ENCODE results near the gene LRRC59. TPM values are rescaled to one million over a fixed set of nuclear protein-coding genes. Genes with fewer than 3 reads are reported as not detected.

Gene LRRC59
- total and polyA plus RNA-seq, 2 of the 8 experiments (the other 6 are each of a cell fraction or from before 2014, with no cell fraction given), result 48.3 to 117 TPM

DNA sequence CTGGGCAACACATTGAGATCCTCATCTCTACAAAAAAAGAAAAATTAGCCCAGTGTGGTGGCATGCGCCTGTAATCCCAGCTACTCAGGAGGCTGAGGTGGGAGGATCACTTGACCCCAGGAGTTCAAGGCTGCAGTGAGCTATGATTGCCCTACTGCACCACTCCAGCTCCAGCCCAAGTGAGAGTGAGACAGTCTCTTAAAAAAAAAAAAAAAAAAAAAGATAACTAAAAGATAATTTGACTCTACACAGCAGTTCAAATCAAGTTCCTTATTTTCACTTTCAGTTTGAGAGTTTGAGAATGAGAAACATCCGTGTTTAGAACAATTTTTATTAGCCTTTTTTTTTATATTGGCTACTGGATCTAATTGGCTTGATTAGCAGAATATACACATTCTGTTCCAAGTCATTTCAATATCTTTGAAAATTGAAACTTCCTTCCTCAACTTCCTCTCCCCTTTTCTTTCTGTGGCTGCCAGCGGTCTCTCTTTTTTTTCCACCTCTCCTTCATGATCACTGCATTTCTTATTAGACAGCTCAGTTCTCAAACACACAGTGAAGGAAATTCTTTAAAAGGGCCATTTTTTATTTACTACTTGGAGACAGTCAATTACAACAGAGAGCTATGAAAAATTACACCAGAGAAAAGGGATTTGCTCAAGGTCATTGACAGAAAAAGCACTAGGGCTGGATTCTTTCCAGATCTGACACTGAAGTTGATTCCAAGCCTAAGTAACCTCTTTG lies 24.2 kb upstream of the LRRC59 start:
- peaks cover 3% of the 10 kb centered on the region in 2 experiments; a peak in 1 of 4 replicates for H3K9me3 ChIP-seq (ENCODE audit: insufficient read depth in 2 of 2, low read depth in 1 of 2, low read length in 1 of 2)
- H4K20me1 ChIP-seq (replicated peaks in 1 of 2; ENCODE audit: control insufficient read depth in 1 of 2, insufficient read depth in 2 of 2, low read length in 2 of 2), result no peaks in the 10 kb centered on the region
- H2AFZ ChIP-seq (ENCODE audit: low read length), result no peak overlapping the region
- no peak overlapping the region for H3K56ac ChIP-seq (replicated peaks; ENCODE audit: insufficient read length, low read depth, low read length)
- H2BK20ac ChIP-seq (ENCODE audit: low read length), result no peak overlapping the region
- no peak overlapping the region for H3K27ac ChIP-seq (ENCODE audit: low read depth, low read length)
- H3K79me2 ChIP-seq (ENCODE audit: control insufficient read depth in 1 of 2, insufficient read depth in 2 of 2, low read length in 2 of 2), result no peaks in the 10 kb centered on the region
- H4K8ac ChIP-seq (ENCODE audit: extremely low read depth, insufficient read depth, low read length), result no peak overlapping the region
- no peak for TF ChIP-seq HDAC6 (IDR thresholded peaks at IDR 0.05; ENCODE audit: low read depth, low read length)
- TF ChIP-seq BACH1 (IDR thresholded peaks at IDR 0.05; ENCODE audit: low read length), result no peak
- no peak for TF ChIP-seq CTCF (IDR thresholded peaks at IDR 0.05; ENCODE audit: control extremely low read depth in 1 of 3, insufficient read depth in 1 of 3, low read depth in 1 of 3, low read length in 3 of 3)
- no peak for TF ChIP-seq JUND (IDR thresholded peaks at IDR 0.05; ENCODE audit: low read length)
- H2BK5ac ChIP-seq (ENCODE audit: low read depth, low read length), result no peak overlapping the region
- peaks cover 0 to 2% (median 0%) of the 10 kb centered on the region in 4 experiments; a peak in 3 of 7 replicates for H3K27me3 ChIP-seq (replicated peaks in 1 of 4; ENCODE audit: control insufficient read depth in 3 of 4, extremely low read depth in 1 of 4, insufficient read depth in 3 of 4, low read length in 3 of 4)
- H3K9ac ChIP-seq (replicated peaks in 1 of 4; ENCODE audit: extremely low read depth in 1 of 4, low read depth in 3 of 4, low read length in 3 of 4), result no peak overlapping the region
- H3K23me2 ChIP-seq (ENCODE audit: low read depth, low read length), result peaks cover 5% of the 10 kb centered on the region; the same call in 1 of the 2 replicates
- ChIA-PET POLR2A (ENCODE audit: partially characterized antibody) (no interaction called here), CTCF (ENCODE audit: partially characterized antibody) (interaction anchor here (0.6 to 2.2 kb wide), 2 partner anchors 24 to 96 kb away, joined by 4 to 14 read pairs; partner anchors contain the start of gene LRRC59)
- FAIRE-seq, result no peak
- H3K4ac ChIP-seq (replicated peaks; ENCODE audit: insufficient read length, low read depth, low read length), result no peak overlapping the region
- H3K4me3 ChIP-seq (ENCODE audit: extremely low read depth in 1 of 4, insufficient read depth in 2 of 4, low read depth in 3 of 4, low read length in 4 of 4), result no peak overlapping the region
- WGBS, 2 experiments (ENCODE audit: extremely low coverage in 1 of 2, insufficient coverage in 1 of 2, insufficient read length in 1 of 2, insufficient replicate concordance in 2 of 2, low coverage in 1 of 2, low lambda C conversion rate in 2 of 2, missing lambda C conversion rate in 1 of 2), result 77% methylated on average over 3 of the region's 3 CpGs; no CpG with 5 or more reads in 1 of the 2 experiments
- no peak for DNase-seq (ENCODE audit: low read depth in 1 of 2, low spot score in 2 of 2)
- no peak overlapping the region for H3K14ac ChIP-seq (ENCODE audit: insufficient read length)
- no peak overlapping the region for H3K23ac ChIP-seq (ENCODE audit: insufficient read length)
- no peak overlapping the region for H4K91ac ChIP-seq (replicated peaks; ENCODE audit: insufficient read length, low read length)
- H3K18ac ChIP-seq (ENCODE audit: extremely low read depth, low read length), result no peak overlapping the region
- no peak overlapping the region for H2AK5ac ChIP-seq (ENCODE audit: low read depth, low read length)
- peaks cover 0 to 8% (median 4%) of the 10 kb centered on the region in 4 experiments; a peak in 5 of 7 replicates for H3K4me1 ChIP-seq (replicated peaks in 1 of 4; ENCODE audit: control insufficient read depth in 3 of 4, insufficient read depth in 4 of 4, low read length in 3 of 4)
- H3K4me2 ChIP-seq (ENCODE audit: insufficient read depth in 1 of 2, low read depth in 2 of 2, low read length in 2 of 2), result no peak overlapping the region
- no peak overlapping the region for H2BK15ac ChIP-seq (ENCODE audit: low read length)
- no peak overlapping the region for H2BK120ac ChIP-seq (replicated peaks; ENCODE audit: low read depth, low read length)
- H4K5ac ChIP-seq (ENCODE audit: insufficient read length, low read depth, low read length), result no peak overlapping the region
- no peaks in the 10 kb centered on the region for H3K36me3 ChIP-seq (ENCODE audit: control insufficient read depth in 2 of 4, insufficient read depth in 4 of 4, low read length in 3 of 4)
- no peak overlapping the region for H2BK12ac ChIP-seq (ENCODE audit: low read depth, low read length)
- no peaks in the 10 kb centered on the region for H3K79me1 ChIP-seq (ENCODE audit: low read depth, low read length)
